NCI-H69 (cell line): Measurements from ENCODE around the gene AUTS2.

ENCODE experiments used
- DNase-seq: peaks from one replicate; lab custom pipeline; 2025; lab: John Stamatoyannopoulos, UW

The AUTS2 gene

DNA sequence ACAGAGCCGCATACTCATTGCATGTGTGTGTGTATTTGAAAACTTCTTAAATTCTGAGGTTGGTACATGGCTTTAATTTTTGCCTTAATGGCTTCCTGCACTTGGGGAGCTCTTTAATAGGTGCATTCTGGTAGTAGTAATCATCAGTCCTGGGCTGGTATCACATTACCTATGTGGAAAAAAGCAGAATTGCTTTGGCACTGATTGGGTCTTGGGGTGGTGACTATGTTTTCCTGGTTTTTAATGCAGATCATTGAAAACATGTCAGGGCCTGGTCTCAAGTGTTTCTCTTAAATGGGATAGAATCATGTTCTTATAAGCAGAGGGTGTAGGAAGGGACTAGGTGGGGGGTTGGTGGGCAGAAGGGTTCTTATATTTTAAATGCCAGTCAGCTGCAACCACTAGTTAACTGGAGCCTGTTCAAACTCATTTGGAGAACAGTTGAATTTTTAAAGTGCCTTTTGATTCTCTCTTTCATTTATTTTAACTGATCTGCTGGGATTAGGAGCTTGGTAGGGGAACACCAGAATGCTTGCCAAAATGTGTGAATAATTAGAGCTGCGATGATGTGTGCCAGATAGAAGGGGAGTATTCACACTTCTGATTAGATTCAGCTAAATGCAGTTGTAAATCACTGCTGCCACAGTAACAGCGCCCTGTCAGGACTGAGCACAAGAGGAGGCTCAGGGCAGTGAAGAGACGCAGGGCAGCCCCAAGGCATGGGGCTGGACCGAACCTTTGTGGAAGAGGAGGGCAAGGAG lies 900.1 kb downstream of the AUTS2 start:
- peak; percentile 61 for DNase-seq

DNA sequence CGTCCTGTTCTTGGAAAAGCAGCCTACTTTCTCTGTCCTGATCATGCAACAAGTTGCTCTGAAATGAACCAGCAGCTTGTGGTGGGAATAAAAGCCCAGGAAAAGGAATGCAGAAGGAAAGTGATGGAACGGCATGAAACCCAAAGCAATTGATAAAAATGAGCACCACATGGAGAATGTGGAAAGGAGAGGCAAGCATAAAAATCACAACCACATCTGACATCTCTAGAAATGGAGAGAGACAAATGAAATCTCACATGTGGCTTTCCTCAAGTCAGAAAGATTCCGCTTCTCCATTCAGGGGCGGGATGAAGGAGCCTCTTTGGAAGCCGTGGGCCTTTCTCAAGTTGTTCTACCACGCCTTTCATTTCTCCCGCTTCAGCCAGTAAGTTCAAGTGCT lies 902.0 kb downstream of the AUTS2 start:
- DNase-seq: no peak

DNA sequence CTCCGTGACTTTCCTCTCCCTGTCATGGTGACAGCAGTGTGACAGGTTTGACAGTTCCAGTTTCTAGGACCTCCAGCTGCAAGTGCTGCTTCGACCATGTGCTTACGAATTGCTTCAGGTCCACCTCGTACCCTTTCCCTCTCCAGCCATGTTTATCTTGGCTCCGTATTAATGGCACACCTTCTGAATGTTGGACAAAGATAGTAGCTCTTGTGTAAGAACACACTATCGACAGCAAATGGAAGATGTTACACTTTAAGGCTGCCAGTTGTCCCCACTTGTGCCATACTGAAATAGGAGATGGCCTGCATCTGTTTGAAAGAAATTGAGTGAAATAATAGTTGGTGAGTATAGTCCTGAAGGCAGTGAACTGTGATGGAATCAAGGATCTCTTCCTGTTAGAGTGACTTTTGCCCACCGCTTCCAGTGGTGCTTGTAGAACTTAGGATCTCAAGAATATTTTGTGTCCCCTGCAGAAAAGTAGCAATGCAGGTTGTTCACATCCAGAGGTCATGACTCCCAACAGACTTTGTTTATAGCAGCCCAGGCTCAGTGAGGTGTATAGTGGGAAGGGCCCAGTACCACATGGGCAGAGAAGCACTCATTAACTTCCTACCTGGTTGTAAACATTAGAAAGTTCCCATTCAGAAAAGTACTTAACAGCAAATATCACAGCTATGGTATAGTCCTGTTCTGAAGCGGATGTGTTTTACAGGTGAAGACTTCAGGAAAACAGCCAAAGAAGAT lies 904.0 kb downstream of the AUTS2 start:
- no peak for DNase-seq

DNA sequence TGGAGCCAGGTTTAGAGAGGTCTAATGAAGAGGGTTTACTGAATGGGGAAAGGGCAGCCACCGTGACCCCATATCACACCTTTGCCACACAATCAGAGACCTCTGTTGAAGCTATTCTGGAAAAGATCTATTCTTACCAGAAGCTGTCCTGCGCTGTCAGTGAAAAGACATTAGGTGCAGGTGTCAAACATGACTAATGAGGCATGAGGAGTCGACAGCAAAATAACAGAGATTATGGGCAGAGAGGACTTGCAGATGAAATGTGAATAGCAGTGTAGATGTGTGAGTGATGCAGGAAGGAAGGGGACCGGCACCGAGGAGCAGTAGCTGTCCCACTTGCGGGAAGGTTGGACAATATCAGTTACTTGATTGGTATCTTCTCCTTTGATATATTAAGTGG lies 906.0 kb downstream of the AUTS2 start:
- peak; percentile 22 for DNase-seq

DNA sequence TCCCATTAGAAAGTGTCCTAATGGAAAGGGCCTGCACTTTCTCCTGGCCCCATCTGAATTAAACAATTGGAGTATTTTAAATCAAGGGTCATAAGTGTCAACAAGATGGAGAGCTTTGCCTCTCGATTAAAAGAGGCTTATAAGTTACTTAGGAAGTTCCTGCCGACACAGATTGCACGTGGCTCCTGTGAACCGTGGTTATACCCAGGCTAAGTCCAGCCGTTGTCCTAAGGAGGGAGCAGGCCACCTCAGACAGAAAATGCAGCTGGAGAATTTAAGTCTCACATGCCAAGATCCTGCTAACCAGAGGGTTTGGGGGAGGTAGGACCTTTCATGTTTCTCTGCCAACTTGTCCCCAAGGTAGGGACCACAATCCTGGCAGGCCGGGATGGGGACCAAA lies 907.2 kb downstream of the AUTS2 start:
- no peak for DNase-seq

GRCh38 chr7:70505886-70506285 lies 907.6 kb downstream of the AUTS2 start:
- no peak for DNase-seq

DNA sequence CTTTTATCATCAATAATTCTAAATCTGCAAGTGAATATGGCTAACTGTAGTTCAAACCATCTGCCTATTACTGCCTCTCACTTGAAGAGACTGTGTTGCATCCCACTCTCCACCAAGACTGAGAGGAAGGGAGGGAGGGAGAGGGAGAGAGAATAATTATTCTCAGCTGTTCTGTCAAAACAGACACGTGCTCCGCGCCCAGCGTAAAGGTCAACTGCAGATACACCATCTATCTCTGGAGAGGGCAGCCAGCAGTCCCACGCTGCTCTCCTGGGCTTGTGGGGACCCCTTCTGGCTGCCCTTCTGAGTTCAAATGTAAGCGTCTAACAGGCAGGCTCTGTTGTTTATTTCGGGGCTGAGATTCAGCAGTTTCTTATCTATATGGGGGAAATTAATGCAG lies 908.2 kb downstream of the AUTS2 start:
- peak; percentile 71 for DNase-seq

DNA sequence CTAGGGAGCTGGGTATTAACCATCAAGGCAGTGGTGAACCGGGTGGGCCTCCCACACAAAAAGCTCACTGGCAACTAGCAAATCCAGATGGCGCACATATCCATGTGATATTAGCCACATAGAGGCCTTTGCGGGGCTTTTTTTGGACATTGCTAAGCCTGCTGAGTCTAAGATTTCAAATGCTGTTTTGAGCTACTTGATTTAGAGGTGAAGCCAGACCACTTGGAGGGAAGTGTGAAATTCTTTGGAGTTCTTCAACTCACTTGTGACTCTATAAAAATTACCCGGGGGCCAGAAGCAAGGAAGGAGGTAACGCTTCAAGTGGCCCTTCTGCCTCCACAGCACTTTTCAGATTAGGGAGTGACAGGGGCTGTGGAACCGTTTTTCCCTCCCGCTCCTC lies 913.9 kb downstream of the AUTS2 start:
- DNase-seq: no peak

GRCh38 chr7:70512761-70513160 lies 914.5 kb downstream of the AUTS2 start:
- peak; percentile 68 for DNase-seq

DNA sequence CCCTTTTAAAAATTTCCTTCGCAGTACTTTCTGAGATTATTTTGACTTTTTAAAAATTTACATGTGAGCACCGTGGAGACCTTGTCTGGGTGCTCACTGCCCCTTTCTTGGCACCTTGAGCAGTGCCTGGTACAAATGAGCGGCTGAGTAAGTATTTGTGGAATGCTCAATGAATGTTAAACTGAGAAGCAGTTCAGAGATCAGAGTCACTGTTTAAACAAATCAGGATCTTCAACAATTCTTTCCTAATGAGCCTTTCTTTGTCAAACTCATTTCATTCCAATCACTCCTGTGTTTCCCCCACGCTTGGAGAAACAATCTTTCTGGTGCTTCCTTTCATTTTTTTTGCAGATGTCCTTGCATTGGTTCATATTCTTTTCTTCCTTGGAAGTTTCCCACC lies 922.3 kb downstream of the AUTS2 start:
- DNase-seq: no peak

DNA sequence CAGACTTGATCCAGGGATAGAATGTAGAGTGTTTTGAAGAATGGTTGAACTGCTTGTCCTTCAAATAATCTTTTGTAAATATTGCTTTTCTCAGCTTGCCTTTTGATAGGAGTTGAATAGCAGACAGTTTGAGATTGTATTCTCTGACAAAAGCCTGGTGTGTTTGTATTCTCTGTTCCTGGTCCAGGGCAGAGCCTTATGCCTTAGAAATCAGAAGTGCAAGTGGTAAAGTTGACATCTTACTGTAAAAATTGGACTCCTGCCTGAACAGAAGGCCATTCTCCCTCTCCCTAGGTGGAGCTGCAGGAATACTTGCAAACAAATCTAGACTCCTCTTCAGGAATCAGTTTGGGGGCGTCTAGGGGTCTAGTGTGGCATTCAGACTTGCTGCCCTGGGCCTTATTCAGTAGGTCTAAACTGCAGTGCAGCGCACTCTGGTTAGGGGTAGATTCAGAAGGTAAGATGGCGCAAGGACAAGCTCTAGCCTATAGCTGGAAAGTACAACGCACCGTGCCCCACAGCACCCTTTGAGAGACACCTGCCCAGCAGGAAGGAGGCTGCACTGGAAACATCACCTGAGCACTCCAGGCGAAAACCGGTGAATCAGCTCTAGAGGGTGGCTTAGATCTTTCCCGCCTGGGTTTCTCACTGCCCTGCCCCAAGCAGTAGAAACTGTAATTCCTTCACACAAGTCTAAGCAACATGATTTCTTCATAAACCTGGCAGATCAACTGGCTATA lies 925.1 kb downstream of the AUTS2 start:
- DNase-seq: peak; percentile 21

DNA sequence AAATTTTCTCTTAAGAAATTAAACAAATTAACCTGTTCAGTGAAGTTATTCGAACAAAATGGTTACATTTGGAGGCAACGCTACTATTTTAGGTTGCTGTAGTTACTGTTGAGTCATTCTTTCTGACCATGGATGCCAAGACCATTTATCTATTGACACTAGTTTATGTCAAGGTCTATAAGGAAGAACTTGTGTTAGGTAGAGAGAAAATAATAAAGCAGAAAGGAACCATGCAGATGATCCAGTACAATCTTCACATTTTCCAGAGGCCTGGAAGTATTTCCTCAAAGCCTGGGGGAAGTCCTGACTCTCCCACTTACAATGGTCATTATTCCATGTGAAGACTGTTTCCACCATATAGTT lies 925.7 kb downstream of the AUTS2 start:
- no peak for DNase-seq

GRCh38 chr7:70525991-70526390 lies 927.7 kb downstream of the AUTS2 start:
- DNase-seq: no peak

DNA sequence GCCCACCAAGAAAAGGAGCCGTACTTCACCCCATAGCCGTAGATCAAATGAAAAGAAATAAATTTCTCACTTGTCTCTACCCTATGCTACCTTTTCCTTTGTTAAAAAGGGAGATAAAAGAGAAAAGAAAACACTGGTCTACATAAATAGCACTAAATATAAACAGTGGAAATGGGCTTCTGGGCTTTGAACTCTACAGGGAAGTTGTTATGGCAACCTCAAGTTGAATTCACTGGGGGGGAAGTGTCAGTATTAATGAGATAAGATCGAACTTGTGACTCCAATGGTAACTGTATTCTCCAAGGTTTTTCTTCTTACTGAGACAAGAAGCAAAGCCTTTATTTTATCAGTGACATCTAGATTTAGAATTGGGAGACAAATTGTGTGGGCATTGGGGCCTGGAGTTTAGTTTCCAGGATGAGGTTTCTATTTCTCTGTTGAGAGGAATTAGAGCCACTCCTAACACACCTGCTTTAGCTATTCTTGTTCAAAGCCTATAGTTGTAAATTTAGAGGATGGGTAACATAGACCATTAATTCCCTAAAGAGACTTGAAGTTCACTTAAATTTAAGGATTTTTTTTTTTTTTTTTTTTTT lies 929.3 kb downstream of the AUTS2 start:
- DNase-seq: no peak

DNA sequence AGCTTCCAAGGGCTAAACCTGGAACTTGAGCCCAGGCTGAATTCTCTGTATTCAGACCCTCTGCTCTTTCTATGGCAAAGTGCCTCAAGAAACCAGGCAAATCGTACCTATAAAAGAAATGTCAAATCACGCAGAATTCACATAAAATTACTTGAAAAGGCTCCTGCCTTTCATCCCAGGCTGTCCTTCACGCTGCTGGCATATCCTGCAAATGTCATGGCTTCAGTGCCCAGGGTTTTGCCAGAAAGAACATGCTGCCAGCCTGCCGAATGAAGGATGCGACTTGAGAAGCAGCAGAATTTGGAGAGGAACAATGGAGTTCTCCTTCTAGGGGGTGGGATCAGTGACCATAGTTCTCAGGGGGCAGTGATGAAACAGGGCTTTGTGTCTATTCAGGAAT lies 931.2 kb downstream of the AUTS2 start:
- no peak for DNase-seq

DNA sequence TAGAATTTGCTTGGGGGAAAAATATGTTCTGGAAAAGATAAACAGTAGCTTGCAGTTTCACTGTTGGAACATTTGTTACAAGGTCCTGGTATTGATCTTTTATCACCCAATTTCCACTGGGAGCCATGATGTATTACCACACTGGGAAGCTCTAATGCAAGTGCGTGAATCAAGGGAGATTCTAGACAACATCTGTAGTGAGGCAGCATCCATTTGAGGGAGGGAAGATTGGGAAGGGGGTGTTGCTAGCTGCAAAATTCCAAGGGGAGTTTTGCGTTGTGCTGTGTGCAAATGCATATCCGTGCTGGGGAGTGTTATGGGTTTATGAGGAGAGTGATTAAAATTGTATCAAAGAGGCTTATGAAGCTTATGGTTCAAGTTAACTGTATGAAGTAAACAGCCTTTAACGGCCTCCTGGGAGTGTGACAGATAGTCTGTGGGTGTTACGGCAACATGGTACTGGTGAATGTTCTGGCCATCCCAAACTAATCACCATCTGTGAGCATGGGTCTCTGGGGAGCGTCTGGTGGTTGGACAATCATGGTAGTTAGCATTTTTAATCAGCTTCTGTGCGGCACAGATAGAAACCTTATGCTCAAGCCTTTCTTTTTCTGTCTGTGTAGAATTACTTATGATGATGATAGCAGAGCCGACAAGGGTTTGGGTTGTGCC lies 931.8 kb downstream of the AUTS2 start:
- DNase-seq: peak; percentile 90

GRCh38 chr7:70533614-70534013 lies 935.3 kb downstream of the AUTS2 start:
- no peak for DNase-seq

DNA sequence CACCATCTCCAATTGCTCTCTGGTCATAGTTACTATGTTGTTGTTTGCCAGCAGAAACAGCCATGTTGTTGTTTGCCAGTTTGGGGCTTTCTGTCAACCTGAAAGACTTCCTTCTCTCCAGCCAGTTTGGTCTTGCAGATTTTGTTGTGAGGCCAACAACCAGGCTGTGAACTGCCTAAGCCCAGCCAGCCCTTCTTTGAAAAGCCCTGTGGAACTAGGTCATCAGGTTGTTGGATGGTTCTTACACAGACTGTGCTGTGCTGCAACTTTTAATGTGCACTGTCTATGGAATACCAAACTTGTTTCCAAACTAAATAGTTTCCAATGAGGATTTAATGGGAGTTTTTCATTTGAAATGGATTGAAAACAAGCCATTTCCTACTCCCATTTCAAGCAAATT lies 940.9 kb downstream of the AUTS2 start:
- DNase-seq: no peak

- no peak for DNase-seq
Measured at GRCh38 chr7:70539617-70540016, 941.3 kb downstream of the AUTS2 start.

GRCh38 chr7:70540641-70541040 lies 942.4 kb downstream of the AUTS2 start:
- DNase-seq: no peak

- DNase-seq: no peak
Measured at GRCh38 chr7:70542750-70543376, 944.6 kb downstream of the AUTS2 start.

GRCh38 chr7:70544016-70544415 lies 945.7 kb downstream of the AUTS2 start:
- DNase-seq: no peak
